NCI-H1930 (cell line): ENCODE measurements around the gene ZCCHC18.
A peak's percentile ranks its signal among the peaks of the same experiment; 100 is the strongest.
"Not testable (repeated sequence)": the region's sequence is repeated elsewhere in the genome, so short reads cannot be mapped to it uniquely, and the experiment has no call there.

Experiments
- DNase-seq, 2 experiments: peaks; one replicate each; lab custom pipeline; 2025; lab: John Stamatoyannopoulos, UW

ZCCHC18 gene

GRCh38 chrX:104112326-104112951 is at the start of gene ZCCHC18:
Gene ZCCHC18 (plus strand): TSS chrX:104112523. CDS start chrX:104114112, 1,589 bp downstream.
- DNase-seq: peak; percentile 65 to 71

DNA sequence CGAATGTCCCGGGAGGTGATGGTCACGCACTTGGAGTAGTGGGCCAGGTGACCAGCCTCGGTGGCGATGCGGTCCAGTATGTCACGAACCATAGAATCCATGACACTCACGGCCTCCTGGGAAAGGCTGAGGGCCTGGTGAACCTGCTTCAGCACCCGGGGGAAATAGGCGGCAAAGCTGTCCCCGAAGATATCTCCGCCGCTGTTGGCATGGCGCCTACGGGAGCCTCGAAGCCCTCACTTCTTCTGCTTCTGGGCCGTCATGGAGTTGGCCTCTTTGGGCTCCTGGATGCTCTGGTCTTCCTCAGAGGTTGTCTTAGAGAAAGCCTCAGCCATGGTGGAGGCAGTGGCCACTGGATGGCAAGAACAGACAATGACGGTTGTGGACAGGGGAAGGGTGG is 49.7 kb upstream of the ZCCHC18 start:
- not testable (repeated sequence) for DNase-seq

DNA sequence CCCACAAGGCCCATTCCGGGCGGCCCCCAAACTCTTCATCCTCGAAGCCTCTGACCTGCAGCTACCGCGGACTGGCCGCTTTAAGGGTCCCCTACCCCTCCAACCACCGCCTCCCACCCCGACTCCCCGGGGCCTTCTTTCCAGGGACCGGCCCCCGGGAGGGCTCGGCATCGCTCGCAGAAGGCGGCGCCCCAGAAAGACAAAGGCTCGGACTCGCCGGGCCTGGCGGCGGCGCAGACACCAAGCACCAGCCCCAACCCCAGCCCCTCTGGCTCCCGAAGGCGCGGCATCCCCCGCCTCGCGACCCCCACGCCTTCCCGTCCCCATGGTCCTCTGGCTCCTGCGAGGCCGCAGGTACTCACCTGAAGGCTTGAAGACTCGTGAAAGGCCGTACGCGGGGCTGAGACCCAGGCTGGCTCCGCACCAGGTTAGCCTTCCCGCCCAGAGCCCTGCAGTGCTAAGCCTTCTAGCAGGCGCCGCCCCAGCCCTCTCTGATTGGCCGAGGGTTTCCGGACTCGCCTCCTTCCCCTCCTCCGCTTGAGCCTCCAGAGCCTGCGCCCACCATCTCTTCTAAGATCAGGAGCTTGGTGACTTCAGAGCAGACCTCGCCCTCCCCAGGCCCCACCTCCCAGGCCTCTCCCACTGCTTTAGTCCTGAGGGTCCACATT is 36.4 kb upstream of the ZCCHC18 start, which contains the start of gene TMSB15C:
TSS of gene TMSB15C (minus strand) at position 459 of the 668 bp plus-strand sequence.
- DNase-seq: not testable (repeated sequence)

GRCh38 chrX:104077854-104078253 is 34.5 kb upstream of the ZCCHC18 start:
- DNase-seq: not testable (repeated sequence)

- DNase-seq: no peak
Observed at GRCh38 chrX:104084063-104084462, 28.3 kb upstream of the ZCCHC18 start.

GRCh38 chrX:104084534-104085277 is 27.6 kb upstream of the ZCCHC18 start:
- no peak for DNase-seq

DNA sequence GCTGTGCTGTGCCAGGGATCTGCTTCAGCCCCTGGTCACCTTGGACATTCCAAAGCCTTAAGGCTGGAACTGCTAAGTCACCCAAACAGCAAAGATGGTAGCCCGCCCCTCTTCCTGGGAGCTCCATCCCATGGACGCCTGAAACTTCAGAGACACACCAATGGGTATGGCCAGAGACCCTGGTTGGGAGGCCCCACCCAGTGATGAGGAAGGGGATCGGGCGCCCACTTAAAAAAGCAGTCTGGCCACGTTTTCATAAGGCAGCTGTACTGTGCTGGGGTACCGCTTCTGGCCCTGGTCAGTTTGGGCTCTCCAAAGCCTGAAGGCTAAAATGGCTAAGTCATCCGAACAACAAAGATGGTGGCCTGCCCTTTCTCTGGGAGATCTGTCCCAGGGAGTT is 26.8 kb upstream of the ZCCHC18 start:
- DNase-seq: no peak

- no peak for DNase-seq
Observed at GRCh38 chrX:104085919-104086318, 26.4 kb upstream of the ZCCHC18 start.

GRCh38 chrX:104098151-104098808 is 14.0 kb upstream of the ZCCHC18 start:
- DNase-seq: peak; percentile 28 to 56

DNA sequence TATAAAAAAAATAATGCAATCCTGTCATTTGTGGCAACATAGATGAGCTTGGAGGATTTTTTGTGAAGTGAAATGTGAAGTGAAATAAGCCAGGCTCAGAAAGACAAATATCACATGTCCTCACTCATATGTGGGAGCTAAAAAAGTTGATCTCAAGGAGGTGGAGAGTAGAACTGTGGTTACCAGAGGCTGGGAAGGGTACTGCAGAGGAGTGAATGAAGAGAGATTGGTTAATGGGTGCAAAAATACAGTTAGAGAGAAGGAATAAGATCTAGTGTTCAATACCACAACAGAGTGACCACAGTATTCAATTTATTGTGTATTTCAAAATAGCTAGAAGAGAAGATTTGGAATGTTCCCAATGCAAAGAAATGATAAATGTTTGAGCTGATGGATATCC is 13.4 kb upstream of the ZCCHC18 start:
- no peak for DNase-seq

- no peak for DNase-seq
Observed at GRCh38 chrX:104104676-104105075, 7.6 kb upstream of the ZCCHC18 start.

DNA sequence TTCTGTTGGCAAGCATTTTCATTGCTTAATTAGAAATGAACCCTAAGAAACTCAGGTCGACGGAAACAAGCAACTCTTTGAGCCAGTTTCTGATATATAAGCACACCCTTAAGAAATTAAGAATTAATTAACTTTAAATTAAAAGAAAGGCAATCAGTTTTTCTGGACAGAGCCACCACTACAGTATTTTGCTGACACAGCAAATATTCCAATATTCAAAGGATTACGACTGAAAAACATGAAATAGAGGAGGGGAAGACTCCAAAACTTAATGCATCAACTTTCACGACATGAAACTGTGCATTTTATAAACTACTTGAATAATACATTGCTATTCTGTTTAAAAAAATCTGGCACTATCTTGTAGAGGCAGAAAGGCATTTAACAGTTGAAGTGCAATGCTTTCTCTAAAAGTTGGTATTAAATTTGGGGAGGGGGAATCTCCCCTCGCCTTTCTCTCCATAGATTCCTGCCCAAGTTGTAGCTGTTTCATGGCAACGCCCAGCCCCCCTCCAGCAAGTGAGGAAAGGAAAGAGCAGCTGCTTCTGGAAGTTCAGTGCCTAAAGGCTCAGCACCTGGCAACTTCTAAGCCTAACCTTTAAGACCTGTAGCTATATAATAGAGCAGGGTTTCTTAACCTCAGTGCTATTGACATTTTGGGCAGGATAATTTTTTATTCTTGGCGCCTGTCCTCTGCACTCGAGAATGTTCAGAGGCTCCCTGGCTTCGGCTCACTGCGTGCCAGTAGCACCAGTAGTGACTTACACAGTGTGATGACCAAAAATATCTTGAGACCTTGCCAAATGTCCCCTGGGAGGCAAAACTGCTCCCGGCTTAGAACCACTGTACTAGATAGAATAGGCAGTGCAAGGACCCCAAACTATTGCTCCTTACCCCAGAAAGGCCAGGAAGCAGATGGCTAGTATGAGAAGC is 6.7 kb upstream of the ZCCHC18 start:
- no peak for DNase-seq

- DNase-seq: no peak
Observed at GRCh38 chrX:104108955-104109354, 3.4 kb upstream of the ZCCHC18 start.

- DNase-seq: not testable (repeated sequence)
Observed at GRCh38 chrX:104110491-104111240, 1.7 kb upstream of the ZCCHC18 start.

DNA sequence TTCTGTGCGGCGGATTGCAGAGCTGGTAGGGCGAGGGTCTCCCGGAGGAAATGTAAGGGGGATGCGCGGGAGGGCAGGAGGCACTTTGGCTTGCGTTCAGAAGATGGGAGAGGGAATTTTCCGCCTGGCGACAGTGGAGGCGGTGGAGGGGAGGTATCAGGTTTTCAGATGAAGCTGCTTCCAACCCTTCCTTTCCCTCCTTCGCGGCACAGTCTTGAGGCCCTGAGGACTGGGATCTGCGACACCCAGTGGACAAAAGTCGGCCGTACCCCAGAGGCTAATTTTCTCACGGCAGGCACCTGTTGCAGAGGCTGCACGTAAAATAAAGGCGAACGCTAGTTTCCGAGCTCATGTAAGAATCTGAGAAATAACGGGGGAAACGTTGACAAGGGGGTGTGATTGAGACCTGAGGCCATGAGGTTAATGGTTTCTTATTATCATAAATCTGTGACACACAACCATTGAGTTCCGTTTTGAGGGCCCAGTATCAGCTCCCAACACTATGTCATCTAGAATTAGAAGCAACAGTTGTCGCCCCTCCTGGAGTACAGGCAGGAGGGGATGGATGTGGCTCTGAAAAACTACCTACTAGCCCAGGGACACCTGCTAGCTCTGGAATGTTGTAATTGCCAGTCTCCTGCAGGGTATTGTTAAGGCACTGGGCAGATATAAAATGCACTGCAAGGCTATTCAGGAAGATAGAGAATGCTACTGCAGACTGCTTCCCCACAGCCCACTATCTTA is 1.1 kb downstream of the ZCCHC18 start:
- peak; percentile 27 to 53 for DNase-seq

GRCh38 chrX:104117759-104118158 is 5.4 kb downstream of the ZCCHC18 start:
- no peak for DNase-seq

GRCh38 chrX:104118765-104119164 is 6.4 kb downstream of the ZCCHC18 start:
- DNase-seq: peak; percentile 4 to 8

DNA sequence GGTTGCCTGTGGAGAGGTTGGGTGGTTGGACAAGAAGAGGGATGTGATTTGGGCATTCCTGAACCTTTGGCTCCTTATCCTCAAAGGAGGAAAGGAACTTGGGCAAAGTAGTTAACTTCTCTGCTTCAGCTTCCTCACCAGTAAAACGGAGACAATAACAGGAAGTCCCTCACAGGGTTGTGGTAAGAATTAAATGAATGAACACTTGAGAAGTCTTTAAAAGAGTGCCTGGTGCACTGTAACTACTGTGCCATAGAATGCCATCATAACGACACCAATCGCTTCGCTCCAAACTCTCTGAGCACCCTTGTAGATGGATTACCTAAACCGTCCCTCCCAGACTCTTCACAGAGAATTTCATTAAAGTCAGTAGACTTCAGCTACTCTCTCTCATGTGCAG is 10.5 kb downstream of the ZCCHC18 start:
- DNase-seq: no peak

DNA sequence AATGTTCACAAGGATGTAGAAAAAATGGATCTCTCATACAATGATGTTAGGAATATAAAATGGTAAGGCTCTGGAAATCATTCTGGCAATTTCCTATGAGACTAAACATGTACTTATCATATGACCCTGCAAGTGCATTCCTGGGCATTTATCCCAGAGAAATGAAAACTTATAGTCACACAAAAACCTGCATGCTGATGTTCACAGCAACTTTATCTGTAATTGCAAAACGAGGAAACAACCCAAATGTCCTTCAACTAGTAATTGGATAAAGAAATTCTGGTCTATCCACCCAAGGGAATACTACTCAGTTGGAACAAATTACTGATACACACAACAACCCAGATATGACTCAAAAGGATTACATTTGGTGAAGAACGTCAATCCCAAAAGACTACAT is 14.5 kb downstream of the ZCCHC18 start:
- DNase-seq: no peak

GRCh38 chrX:104130808-104131207 is 18.5 kb downstream of the ZCCHC18 start:
- DNase-seq: no peak
